GM21723 (cell line): ENCODE measurements around the gene B4GALNT3.
"Not testable (repeated sequence)": the region's sequence is repeated elsewhere in the genome, so short reads cannot be mapped to it uniquely, and the experiment has no call there.

Experiments
- ATAC-seq: cut with Tn5 transposase; IDR thresholded peaks from one replicate; pipeline ENCODE4 v1.9.1; 2021; ENCODE audit warnings: mild to moderate bottlenecking, moderate library complexity; ENCODE audit not compliant: unreplicated experiment

Gene B4GALNT3

DNA sequence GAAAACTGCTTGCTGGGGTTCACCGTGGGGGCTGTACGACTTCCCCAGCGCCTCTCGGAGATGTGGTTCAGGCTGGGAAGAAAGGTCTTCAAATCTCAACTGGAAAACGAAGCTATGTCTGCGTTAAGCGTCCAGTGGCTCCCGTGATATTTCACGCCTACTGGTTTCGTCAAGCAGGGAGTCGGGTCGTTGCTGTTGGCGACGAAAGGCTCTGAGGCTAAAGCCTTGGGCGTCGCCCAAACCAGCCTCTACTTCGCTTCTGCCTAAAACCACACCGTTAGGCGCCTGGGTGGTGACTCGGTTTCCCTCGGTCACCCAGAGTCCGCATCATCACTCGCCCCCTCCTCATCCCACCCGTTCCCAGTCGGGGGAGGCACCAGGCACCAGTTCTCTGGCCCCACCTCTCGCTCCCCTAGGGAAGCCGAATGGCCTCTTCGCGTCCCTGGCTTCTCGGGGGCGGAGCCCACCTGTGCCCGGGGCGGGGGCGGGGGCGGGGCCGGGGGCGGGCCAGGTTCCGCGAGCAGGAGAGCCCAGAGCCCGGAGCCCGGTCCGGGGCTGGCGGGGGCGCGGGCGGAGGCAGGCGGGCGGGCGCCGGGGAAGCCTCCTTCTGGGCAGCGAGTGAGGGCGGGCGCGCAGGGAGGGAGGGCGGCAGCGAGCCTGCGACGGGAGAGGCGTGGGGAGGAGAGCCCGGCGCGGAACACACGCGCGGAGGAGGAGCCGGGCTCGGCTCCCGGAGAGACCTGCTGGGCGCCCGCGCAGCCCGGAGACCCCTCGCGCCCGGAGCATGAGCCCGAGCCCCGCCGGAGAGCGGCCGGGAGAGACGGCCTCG is at the start of gene B4GALNT3:
TSS of gene B4GALNT3 (plus strand) at position 510 of the 829 bp plus-strand sequence. CDS start 438 bp downstream, outside the sequence.
- ATAC-seq = no peak

- ATAC-seq = no peak
Observed at GRCh38 chr12:414859-415258, 44.9 kb upstream of the B4GALNT3 start.

DNA sequence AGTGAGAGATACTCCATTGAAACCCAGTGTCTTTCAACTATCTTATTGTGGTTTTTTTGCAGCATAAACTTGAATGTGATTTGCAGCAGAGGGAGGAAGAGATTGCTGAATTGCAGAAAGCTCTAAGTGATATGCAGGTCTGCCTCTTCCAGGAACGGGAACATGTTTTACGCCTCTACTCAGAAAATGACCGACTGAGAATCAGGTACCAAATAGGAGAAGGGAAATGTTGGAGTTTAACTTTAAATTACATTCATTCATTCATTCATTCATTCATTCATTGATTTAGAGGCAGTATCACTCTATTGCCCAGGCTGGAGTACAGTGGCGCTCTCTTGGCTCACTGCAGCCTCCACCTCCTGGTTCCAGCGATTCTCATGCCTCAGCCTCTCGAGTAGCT is 41.3 kb upstream of the B4GALNT3 start:
- ATAC-seq = no peak

DNA sequence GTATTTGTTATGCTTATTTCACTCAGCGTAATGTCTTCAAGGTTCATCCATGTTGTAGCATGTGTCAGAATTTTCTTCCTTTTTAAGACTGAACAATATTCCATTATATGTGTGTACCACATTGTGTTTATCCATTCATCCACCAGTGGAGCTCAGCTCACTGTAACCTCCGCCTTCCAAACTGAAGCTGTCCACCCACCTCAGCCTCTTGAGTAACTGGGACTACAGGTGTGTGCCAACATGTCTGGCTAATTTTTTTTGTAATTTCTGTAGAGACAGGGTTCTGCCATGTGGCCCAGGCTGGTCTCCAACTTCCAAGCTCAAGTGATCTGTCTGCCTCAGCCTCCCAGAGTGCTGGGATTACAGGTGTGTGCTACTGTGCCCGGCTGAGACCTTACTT is 37.2 kb upstream of the B4GALNT3 start:
- ATAC-seq = no peak

- not testable (repeated sequence) for ATAC-seq
Observed at GRCh38 chr12:435737-436136, 24.0 kb upstream of the B4GALNT3 start.

GRCh38 chr12:442235-442884 is 17.4 kb upstream of the B4GALNT3 start:
- ATAC-seq = no peak

DNA sequence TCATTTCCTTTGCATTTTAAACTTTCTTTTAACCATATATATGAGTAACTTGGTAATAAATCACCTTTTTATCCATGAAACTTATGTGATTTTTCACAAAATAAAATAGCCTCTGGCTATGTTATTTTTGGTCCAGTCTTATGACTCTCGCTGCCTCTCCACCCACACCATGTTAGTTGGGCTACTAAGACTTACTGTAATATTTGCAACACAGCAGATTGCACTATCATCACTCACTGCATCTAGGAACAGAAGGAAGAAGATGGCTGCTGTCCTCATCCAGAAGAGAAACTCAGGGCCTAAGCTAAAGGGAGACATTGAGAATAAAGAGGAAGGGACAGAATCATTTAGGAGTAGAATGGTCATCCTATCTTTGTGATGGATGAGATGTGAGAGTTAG is 12.6 kb upstream of the B4GALNT3 start:
- ATAC-seq = no peak

GRCh38 chr12:449203-449602 is 10.5 kb upstream of the B4GALNT3 start:
- no peak for ATAC-seq

GRCh38 chr12:450438-450837 is 9.3 kb upstream of the B4GALNT3 start:
- no peak for ATAC-seq

- no peak for ATAC-seq
Observed at GRCh38 chr12:452667-453210, 7.0 kb upstream of the B4GALNT3 start.

DNA sequence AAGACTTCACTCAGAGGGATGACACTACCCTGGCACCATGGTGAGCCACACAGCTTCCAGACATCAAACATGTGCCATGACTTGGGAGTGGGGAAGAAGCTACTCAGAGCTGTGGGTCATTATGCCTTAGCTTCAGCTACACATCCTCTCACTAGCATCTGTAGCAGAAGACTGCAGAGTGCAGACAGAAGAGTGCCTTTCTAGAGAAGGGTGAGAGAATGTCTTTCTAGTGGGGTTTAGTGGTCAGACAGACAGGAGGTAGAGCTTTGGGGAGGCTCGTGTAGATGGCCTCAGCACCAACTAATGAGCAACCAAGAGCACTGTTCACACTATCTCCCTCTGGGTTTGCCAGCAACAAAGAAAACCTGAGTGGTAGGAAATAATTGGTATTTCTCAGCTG is 4.9 kb upstream of the B4GALNT3 start:
- no peak for ATAC-seq

DNA sequence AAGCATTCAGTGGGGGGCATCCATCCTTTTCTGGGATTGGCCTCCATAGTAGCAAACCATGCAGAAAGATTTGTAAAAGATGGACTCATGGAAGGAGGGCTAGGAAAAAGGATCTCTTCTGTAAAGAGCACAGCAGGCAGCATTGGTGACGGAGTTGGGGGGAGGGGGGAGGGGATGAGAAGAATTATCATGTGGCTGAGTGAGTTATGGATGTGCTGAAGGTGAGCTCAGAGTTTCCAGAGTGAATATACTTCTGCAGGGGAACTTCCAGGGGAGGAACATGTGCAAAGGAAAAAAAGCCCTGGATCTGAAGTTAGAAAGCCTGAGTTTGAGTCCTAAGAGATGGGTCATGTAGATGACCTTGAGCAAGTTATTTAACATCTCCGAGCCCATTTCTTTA is 3.9 kb upstream of the B4GALNT3 start:
- no peak for ATAC-seq

- no peak for ATAC-seq
Observed at GRCh38 chr12:457676-458075, 2.1 kb upstream of the B4GALNT3 start.

DNA sequence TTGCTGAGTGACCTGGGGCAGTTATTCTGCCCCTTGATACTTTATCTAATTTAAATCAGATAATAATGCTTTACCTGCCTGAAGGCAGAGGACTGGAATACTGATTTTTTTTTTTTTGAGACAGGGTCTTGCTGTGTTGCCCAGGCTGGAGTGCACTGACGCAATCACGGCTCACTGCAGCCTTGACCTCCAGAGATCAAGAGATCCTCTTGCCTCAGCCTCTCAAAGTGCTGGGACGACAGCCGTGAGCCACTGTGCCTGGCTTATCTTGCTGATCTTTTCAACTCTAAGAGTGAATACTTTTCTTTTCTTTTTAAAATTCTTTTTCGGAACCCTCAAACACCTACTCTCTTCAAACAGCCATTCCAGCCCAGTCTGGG is 699 bp upstream of the B4GALNT3 start:
- no peak for ATAC-seq

DNA sequence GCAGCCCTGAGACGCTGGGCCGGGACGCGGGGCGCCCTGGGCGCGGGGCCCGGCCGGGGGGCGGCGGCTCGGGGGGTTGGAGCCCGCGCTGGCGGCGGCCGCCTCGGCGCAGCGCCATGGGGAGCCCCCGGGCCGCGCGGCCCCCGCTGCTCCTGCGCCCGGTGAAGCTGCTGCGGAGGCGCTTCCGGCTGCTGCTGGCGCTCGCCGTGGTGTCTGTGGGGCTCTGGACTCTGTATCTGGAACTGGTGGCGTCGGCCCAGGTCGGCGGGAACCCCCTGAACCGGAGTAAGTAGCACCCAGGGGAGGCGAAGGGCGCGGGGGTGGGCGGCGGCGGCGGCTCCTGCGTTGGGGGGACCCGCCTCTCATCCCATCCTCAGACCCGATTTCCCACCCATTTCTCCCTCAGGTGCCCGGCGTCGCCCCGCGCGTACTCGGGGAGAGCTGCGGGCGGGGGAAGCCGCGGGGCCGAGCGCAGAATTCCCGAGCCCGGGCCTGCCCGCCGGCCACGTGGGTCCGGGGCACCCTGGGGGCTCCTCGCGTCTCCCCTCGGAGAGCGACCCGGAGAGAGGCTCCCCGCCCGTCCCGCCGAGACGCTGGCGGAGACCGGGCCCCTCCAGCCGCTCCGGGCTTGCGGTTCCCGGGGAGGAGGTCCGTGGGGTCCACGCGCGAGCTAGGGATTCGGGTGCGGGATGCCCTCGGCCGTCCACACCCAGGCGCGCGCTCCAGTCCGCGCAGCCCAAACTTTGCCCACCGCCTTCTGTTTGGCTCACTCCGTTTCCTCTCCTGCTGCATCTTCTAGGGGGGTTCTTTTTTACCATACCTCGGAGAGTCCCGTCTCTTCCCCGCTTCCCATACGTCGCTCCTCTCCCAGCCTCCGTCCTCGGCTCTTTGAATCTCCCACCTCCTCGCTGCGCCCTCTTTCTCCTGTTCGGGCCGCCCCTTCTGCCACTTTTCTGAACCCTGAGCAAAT is 807 bp downstream of the B4GALNT3 start:
- no peak for ATAC-seq

DNA sequence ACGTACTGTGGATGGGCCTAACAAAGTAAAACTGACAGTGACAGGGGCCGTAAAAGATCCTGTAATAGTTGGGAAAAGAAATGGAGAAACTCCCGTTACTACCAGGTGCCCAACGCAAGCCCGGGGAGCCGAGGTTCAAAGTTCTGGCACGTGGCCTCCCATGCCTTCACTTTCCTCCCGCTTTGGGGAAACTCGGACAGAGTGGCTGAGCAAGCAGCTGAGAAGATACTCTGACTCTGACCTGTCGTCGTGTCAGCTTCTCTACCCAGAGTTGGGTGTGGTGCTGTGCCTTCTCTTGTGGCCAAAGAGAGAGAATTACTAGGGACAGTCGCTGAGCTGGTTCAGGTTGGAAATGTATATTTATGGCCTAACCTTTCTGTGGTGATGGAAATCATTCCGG is 1.7 kb downstream of the B4GALNT3 start:
- ATAC-seq = no peak

GRCh38 chr12:462936-463705 is 3.4 kb downstream of the B4GALNT3 start:
- no peak for ATAC-seq

DNA sequence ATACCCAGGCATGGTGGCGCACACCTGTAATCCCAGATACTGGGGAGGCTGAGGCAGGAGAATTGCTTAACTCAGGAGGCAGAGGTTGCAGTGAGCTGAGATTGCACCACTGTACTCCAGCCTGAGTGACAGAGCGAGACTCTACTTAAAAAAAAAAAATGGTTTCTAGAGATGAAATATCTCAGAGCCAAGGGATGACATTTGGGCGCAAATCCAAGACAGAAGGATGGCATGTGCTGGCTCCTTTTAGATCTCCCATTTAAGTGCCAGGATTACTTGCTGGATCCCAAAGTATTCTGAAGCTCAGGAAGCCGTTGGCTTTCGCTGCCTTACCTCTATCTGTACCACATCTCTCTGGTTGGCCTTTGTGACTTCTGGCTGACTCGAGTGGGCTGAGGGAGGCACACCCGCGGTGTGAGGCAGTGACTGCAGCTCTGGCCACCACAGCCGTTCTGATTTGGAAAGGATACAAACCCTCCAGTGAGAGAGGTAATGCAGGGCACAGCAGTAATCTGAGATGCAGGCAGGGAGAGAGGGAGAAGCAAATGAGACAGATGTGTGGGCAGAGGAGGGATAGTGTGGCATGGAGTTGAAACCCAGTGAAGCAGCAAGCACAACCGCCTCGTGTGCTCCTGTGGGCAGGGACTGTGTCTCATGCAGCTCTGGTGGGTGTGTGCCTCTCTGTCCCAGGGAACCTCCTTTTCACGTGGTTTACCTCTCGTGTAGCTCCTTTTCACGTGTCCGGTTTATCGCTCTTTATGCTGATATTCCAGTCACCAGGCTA is 4.9 kb downstream of the B4GALNT3 start:
- no peak for ATAC-seq

DNA sequence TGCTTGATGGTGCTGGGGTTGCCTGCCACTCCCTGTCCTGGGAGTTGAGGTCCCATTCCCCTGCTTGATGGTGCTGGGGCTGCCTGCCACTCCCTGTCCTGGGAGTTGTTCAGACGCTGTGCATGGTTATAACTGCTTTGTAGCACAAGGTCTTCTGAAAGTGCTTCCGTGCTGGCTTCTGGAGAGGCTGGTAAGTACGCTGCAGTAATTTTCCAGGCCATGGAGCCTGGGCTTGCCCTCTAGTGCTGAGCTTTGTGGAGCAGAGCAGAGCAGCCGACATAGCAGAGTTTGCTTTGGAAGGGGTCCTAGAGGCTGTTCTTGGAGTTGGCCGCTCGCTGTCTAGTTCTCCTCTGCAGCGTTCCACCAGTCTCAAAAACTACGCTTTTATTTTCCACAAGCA is 6.3 kb downstream of the B4GALNT3 start:
- ATAC-seq = no peak
